WERI-Rb-1 (cell line): Measurements from ENCODE around the gene KRTAP5-7.

Source experiments
- DNase-seq: peaks from one replicate; pipeline ENCODE4 v3.0.0-alpha.2; 2020
- H3K27ac ChIP-seq: fragments of 250-450 bp; sonication (Bioruptor Pico); 2 replicates; pipeline ENCODE4 v1.5.1; 2020; ENCODE audit warnings: mild to moderate bottlenecking, moderate library complexity
- H3K27me3 ChIP-seq: fragments of 250-450 bp; sonication (Bioruptor Pico); 2 replicates; pipeline ENCODE4 v1.5.1; 2021; ENCODE audit warnings: mild to moderate bottlenecking, low read depth, moderate library complexity; ENCODE audit not compliant: insufficient read depth, severe bottlenecking
- H3K36me3 ChIP-seq: fragments of 250-450 bp; sonication (Bioruptor Pico); 2 replicates; pipeline ENCODE4 v1.5.1; 2020; ENCODE audit warnings: mild to moderate bottlenecking, moderate library complexity
- H3K4me3 ChIP-seq: 2 replicates; pipeline ENCODE4 v1.5.1; 2011; ENCODE audit warnings: low read depth, mild to moderate bottlenecking, control low read depth, low read length
- H3K9me3 ChIP-seq: fragments of 250-450 bp; sonication (Bioruptor Pico); 2 replicates; pipeline ENCODE4 v1.5.1; 2021; ENCODE audit warnings: mild to moderate bottlenecking, moderate library complexity; ENCODE audit not compliant: severe bottlenecking
- TF ChIP-seq, protein P1 (sequence below): IDR thresholded peaks from 2 replicates; pipeline ENCODE4 v1.5.1; 2011; ENCODE audit warnings: low read depth, mild to moderate bottlenecking, control low read depth, inconsistent platforms, low read length

Gene KRTAP5-7

DNA sequence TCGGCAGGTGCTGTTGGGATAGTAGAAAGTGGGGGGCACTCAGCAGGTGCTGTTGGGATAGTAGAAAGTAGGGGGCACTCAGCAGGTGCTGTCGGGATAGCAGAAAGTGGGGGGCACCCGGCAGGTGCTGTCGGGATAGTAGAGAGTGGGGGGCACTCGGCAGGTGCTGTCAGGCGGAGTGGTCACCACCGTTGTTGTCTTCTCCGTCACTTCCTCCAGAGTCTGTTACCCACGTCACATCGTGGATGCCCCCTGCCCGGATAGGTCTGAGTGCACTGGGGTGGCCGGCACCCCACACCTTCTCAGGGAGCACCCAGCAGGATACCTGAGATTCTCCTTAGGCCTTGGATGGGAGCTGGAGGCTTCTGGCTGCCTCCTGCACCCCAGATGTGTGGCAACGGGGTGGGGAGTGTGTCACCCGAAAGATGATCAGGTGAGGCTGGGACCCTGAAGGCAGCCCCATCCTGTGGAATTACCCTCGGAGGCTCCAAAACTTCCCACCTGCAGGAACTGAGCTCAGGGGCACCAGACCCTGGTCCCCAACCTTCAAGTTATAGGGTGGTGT, 24.1 kb upstream of the KRTAP5-7 start:
- H3K27ac ChIP-seq, result no peak overlapping the region
- H3K36me3 ChIP-seq, result peaks cover 18% of the 10 kb centered on the region
- no peak for DNase-seq

DNA sequence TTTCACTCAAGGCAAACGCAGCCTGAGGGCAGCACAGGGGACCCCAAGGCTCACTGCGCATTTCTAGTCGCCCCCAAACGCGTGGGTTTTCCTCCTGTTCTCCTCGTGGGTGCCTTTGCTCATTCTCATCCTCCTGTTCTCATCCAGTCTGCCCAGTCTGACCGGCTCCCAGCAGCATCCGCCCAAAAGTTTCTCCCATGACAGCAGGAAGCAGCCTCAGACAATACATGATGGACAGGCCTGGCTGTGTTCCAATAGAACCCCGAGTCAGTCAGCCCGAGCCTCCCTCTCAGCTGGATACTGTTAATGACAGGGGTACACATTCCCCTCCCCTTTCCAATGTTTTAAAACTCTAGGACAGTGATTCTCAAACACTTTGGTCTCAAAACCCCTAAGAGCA, 22.5 kb upstream of the KRTAP5-7 start:
- no peaks in the 10 kb centered on the region for H3K9me3 ChIP-seq
- no peak overlapping the region for H3K27ac ChIP-seq
- H3K4me3 ChIP-seq, result no peak overlapping the region
- TF ChIP-seq, protein P1, sequence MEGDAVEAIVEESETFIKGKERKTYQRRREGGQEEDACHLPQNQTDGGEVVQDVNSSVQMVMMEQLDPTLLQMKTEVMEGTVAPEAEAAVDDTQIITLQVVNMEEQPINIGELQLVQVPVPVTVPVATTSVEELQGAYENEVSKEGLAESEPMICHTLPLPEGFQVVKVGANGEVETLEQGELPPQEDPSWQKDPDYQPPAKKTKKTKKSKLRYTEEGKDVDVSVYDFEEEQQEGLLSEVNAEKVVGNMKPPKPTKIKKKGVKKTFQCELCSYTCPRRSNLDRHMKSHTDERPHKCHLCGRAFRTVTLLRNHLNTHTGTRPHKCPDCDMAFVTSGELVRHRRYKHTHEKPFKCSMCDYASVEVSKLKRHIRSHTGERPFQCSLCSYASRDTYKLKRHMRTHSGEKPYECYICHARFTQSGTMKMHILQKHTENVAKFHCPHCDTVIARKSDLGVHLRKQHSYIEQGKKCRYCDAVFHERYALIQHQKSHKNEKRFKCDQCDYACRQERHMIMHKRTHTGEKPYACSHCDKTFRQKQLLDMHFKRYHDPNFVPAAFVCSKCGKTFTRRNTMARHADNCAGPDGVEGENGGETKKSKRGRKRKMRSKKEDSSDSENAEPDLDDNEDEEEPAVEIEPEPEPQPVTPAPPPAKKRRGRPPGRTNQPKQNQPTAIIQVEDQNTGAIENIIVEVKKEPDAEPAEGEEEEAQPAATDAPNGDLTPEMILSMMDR, result no peak
- no peaks in the 10 kb centered on the region for H3K27me3 ChIP-seq
- DNase-seq, result no peak
- H3K36me3 ChIP-seq, result peaks cover 6% of the 10 kb centered on the region; the same call in 1 of the 2 replicates

More for the DNA sequence above, 24.1 kb upstream of the KRTAP5-7 start:
- H3K4me3 ChIP-seq, result no peak overlapping the region
- TF ChIP-seq, protein P1, result no peak
- no peaks in the 10 kb centered on the region for H3K27me3 ChIP-seq
- no peaks in the 10 kb centered on the region for H3K9me3 ChIP-seq

DNA sequence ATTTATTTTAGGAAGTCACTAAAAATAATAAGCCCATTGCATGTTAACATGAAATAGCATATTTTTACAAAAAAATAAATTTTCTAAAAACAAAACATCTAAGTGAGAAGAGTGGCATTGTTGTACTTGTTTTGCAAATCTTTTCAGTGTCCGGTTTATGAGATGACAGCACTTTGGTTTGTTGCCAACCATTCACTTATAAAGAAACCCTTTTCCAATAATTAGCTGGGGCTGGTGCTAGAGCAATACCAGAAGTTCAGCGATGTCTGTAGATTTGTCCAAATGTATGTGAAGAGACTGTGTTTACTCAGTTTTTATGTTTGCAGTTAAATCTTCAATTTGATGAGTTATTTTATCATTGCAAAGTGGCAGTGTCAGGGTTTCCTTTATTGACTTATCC, 22.1 kb upstream of the KRTAP5-7 start:
- no peak for DNase-seq
- TF ChIP-seq, protein P1, result no peak
- no peak overlapping the region for H3K27ac ChIP-seq

DNA sequence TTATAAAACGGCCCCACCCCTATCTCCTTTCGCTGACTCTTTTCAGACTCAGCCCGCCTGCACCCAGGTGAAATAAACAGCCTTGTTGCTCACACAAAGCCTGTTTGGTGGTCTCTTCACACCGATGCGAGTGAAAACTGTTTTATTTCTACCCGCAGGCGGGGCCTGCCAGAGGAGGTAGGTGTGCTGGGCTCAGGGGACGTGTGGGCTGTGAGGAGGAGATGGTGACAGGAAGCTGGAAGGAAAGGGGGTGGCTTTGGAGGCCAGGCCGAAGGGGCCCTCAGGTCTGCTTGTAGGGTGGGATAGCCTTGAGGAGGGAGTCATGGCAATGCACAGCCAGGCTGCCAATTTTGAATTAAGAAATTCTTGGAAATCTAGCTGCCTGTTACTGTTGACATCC, 21.3 kb upstream of the KRTAP5-7 start:
- no peak for DNase-seq
- Histone ChIP-seq H3K27ac (no peak overlapping the region), H3K27me3 (no peaks in the 10 kb centered on the region), H3K9me3 (peaks cover 6% of the 10 kb centered on the region), H3K36me3 (no peaks in the 10 kb centered on the region), H3K4me3 (no peak overlapping the region)
- TF ChIP-seq, protein P1, result no peak

More for the DNA sequence above, 22.1 kb upstream of the KRTAP5-7 start:
- H3K4me3 ChIP-seq, result no peak overlapping the region
- H3K9me3 ChIP-seq, result peaks cover 3% of the 10 kb centered on the region
- H3K27me3 ChIP-seq, result no peaks in the 10 kb centered on the region
- peaks cover 1% of the 10 kb centered on the region; the same call in 1 of the 2 replicates for H3K36me3 ChIP-seq

DNA sequence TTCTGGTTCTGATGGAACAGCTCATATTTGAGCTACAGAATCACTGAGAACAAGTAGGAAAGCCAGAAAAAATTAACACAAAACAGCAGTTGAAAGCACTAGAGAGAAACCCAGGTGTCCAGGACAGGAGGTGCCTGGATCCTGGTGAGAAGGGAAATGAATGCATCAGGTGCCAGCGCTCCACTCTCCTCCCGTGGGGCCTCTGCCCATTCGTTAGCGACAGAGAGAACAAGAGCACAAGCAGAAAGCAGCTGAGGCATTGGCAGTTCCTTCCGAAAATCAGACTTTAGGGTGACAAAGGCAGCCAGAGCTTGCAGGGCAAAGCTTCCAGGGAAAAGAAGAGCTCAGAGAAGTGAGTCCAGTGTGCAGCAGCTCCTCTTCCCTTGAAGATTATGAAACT, 20.0 kb upstream of the KRTAP5-7 start:
- Histone ChIP-seq H3K4me3 (no peak overlapping the region), H3K27ac (no peak overlapping the region), H3K27me3 (no peaks in the 10 kb centered on the region), H3K9me3 (peaks cover 8% of the 10 kb centered on the region), H3K36me3 (no peaks in the 10 kb centered on the region)
- TF ChIP-seq, protein P1, result no peak
- DNase-seq, result no peak
